HG02588 (cell line): Measurements from ENCODE around the gene EEF2K.

Experiments
- ATAC-seq: cut with Tn5 transposase; IDR thresholded peaks from one replicate; pipeline ENCODE4 v1.9.1; 2021; ENCODE audit warnings: mild to moderate bottlenecking, moderate library complexity; ENCODE audit not compliant: unreplicated experiment

EEF2K gene

DNA sequence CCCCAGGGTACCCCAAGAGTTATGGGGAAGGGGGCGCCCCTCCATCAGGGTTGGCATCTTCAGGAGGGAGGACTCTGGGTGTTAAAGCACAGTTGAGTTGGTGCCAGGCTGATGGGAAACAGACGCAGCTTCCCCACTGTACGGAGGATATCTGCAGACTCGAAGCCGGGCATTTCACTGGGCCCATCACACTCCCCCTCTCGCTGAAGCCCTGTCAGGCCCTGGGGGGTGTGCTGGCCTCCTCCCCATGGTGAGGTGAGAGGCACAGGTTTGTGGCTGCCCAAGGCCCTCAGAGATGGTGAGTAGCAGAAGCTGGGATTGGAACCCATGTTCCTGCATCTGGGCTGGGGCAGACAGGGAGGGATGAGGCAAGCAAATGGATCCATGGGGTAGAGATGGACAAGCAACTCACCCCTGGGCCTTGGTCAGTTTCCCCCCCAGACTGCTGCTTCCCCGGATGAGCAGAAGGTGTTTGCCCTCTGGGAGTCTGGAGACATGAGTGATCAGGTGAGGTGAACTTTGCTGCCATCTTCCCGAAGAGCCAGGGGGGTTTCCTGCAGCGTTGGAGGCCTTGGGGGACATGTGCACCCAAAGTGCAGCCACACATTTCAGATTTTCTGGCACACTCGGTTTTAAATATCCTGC, 122.1 kb downstream of the EEF2K start:
- no peak for ATAC-seq

GRCh38 chr16:22329199-22329695, 123.2 kb downstream of the EEF2K start:
- no peak for ATAC-seq

GRCh38 chr16:22330326-22330725, 124.2 kb downstream of the EEF2K start:
- ATAC-seq: no peak

DNA sequence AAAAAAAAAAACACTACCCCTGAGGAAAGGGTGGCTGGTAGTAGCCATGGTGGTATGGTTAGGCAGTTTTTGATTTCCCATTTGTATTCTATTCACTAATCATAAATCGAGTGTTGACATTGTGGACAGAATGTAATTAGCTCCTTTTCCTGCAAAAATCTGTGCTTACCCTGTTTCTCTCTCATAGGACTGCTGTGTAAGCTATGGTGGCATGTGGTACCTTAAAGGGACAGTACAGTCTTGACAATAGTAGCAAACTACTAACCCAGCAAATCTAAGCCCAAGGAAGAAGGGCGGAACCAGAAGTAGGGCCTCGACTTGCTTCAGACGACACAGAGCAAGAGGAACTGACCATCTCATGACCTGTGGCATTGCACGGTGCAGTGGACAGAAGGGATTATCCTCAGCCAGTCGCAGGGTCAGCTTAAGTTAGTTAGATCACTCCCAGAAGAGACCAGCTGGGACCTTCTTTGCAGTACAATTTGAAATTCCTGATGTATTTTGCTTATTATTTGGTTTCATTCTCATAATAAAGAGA, 127.4 kb downstream of the EEF2K start:
- no peak for ATAC-seq

DNA sequence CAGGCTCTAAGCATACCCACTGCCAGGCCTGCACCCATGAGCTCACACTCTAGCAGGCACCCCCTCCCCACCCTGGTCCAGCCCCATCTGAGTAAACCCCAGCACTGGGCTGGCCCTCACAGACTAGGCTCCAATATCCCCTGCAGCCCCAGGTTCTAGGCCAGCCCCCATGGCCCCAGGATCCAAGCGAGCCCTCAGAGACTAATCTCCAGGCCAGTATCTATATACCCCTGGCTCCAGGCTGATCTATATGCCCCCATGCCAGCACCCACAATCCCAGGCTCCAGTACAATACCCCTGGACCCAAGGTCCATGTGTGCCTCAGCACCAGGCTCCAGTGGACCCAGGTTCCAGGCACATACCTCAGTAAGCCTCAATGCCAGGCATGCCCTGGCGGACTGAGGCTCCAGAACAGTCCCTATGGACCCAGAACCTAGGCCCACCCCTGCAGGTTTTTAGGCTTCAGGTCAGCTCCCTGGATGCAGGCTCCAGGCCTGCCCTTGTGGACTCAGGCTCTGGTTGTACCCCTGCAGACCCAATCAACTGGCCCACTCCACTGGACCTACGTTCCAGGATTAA, 129.7 kb downstream of the EEF2K start:
- ATAC-seq: no peak

DNA sequence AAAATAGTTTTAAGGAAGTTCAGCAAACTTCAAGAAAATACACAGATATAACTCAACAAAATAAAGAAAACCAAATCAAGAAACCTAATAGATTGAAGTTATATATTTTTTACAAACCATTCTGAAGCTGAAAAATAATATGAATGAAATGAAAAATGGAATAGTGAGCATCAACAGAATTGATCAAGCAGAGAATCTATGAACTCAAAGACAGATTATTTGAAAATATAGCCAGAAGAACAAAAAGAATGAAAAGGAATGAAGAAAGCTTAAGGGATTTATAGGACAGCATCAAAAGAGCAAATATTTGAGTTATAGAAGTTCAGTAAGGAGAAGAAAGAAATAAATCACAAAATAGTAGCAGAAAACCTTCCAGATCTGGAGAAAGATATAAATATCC, 130.5 kb downstream of the EEF2K start:
- ATAC-seq: no peak

- no peak for ATAC-seq
Measured at GRCh38 chr16:22337045-22337444, 131.0 kb downstream of the EEF2K start.

- ATAC-seq: no peak
Measured at GRCh38 chr16:22337849-22338635, 132.0 kb downstream of the EEF2K start.
